Measurements from ENCODE around the gene SAMD4A.
"Not testable (repeated sequence)": the region's sequence is repeated elsewhere in the genome, so short reads cannot be mapped to it uniquely, and the experiment has no call there.

SAMD4A gene

DNA sequence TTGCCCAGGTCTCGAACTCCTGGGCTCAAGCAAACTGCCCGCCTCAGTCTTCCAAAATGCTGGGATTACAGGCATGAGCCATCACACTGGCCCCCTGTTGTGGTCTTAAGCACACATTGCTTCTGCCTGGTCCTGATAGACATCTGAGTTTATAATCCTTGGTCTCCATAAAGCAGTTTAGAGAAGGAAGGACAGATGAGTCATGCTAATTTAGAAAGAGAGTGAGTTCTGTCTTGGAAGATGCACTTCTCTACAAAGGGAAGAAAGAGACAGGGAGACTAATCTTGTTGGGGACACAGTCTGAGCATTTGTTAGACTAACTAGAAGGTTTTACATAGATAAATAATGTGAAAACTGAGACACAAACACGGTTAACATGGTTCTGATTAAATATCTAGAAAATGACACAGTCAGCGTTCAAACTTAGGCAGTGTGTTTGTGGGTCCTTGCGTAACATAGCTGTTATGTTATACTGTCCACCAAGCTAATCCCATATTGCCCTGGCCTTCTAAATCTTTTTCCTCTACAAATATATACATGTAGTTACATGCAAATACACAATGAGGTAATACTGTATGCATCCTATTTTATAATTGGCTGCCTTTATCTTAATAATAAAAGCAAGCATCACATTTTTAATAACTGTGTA, 31.0 kb downstream of the SAMD4A start:
- DNase-seq = no peak

GRCh38 chr14:54599966-54600716, 33.2 kb downstream of the SAMD4A start:
- no peak for DNase-seq

GRCh38 chr14:54600717-54601109, 33.8 kb downstream of the SAMD4A start:
- no peak for DNase-seq

GRCh38 chr14:54603362-54603761, 36.4 kb downstream of the SAMD4A start:
- no peak for DNase-seq

DNA sequence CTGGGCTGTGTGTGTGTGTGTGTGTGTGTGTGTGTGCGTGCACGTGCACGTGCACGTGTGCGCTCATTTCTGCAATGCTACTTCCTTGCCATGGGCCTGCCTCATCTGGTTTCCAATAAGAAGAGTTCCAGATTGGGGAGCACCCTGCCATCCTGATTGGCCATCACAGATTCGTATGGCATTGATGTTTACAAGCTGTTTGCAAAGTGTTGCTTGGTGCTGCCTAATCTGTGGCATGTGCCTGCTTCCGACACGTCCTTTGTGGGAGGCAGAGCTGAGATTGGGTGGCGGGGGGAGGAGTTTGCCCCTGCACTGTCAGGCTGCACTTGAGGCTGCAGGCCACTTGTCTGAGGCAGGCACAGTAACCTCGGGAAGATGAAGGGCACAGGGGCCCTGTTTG, 39.2 kb downstream of the SAMD4A start:
- no peak for DNase-seq

DNA sequence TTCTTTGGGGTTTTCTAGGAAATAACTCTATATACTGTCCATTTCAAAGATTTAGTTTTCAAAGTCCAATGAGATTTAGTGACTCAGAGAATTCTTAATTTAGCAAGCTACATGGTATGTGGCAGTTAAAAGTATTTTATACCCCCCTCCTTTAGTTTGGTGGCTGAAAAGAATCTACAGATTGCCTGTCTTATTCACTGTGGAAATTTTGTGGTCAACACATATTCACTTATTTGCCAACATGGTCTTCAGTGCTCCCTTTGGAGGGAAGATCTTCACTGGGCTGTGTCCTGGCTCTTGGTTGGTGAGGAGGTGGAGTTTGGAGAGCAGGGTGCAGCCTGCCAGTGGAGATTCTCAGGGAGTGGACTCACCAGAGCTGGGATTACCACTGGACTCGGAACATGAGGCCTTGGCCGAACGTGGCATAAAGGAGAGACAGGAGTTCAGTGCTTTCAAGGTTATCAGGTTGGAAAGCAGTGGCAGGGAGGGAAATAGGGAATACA, 39.8 kb downstream of the SAMD4A start:
- DNase-seq = no peak

DNA sequence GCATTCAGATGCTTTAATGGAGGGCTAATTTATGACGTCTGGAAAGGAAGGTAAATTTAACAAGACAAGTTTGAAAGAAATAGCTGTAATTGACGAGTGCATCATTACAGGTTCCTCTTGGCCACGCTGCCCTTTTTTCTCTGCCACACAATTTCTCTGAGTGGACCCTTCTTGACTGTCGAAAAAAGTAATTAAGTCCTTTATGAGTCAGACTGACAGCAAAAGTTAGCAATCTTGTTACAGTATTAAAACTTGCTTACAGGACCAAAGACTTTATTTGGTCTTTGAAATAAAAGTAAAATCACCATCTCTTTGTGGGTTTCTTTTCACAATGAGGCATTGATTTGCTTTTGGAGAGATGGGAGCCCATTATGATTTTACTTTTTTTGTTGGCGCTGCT, 42.6 kb downstream of the SAMD4A start:
- DNase-seq = no peak

- no peak for DNase-seq
Measured at GRCh38 chr14:54610051-54610977, 43.4 kb downstream of the SAMD4A start.

- no peak for DNase-seq
Measured at GRCh38 chr14:54614296-54614695, 47.4 kb downstream of the SAMD4A start.

- DNase-seq = no peak
Measured at GRCh38 chr14:54617467-54617866, 50.5 kb downstream of the SAMD4A start.

- no peak for DNase-seq
Measured at GRCh38 chr14:54621686-54622085, 54.8 kb downstream of the SAMD4A start.

DNA sequence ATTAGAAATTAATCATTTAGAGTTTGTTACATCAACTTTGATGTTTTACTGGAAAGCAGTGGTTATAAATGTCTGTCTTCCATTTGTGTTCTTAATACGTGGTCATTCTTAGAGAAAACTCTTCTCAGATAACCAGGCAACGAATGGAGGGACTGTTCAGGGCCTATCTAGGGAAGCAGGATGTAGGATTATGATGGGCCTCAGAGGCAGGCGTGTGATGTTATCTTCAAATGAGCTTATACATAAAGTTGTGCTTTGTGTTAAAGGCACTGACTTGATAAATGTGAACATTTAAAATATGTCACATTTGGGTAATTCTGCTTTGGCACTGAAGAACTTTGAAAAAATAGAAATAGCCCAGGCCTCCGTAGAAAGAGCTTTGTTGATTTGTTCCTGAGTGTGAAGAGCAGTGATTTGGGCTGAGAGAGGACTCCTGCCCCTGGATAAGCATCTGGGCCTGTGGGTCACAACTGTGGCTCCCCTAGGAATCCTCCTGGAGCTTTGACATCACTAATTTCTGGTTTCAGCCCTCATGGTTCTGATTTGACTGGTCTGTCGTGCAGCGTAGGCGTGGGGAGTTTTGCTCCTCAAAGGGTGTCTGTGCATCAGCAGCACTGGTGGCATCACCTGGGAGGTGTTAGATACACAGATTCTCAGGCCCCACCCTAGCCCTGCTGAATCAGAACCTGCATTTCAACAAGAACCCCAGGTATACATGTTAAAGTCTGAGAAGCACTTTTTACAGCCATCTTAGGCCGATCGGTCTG, 55.4 kb downstream of the SAMD4A start:
- DNase-seq = no peak

GRCh38 chr14:54623279-54624004, 56.5 kb downstream of the SAMD4A start:
- DNase-seq = no peak

DNA sequence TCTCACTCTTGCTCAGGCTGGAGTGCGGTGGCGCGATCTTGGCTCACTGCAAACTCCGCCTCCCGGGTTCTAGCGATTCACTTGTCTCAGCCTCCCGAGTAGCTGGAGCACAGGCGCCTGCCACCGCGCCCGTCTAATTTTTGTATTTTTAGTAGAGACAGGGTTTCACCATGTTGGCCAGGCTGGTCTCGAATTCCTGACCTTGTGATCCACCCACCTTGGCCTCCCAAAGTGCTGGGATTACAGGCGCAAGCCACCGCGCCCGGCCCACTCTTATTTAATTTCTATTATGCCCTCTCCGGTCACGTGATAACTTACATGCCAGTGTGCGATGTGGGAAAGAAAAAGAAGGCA, 57.1 kb downstream of the SAMD4A start:
- DNase-seq = not testable (repeated sequence)

GRCh38 chr14:54625112-54625511, 58.2 kb downstream of the SAMD4A start:
- DNase-seq = no peak

GRCh38 chr14:54627219-54627539, 60.3 kb downstream of the SAMD4A start:
- no peak for DNase-seq

- DNase-seq = no peak
Measured at GRCh38 chr14:54627540-54628363, 60.8 kb downstream of the SAMD4A start.

GRCh38 chr14:54629183-54629582, 62.3 kb downstream of the SAMD4A start:
- DNase-seq = no peak

DNA sequence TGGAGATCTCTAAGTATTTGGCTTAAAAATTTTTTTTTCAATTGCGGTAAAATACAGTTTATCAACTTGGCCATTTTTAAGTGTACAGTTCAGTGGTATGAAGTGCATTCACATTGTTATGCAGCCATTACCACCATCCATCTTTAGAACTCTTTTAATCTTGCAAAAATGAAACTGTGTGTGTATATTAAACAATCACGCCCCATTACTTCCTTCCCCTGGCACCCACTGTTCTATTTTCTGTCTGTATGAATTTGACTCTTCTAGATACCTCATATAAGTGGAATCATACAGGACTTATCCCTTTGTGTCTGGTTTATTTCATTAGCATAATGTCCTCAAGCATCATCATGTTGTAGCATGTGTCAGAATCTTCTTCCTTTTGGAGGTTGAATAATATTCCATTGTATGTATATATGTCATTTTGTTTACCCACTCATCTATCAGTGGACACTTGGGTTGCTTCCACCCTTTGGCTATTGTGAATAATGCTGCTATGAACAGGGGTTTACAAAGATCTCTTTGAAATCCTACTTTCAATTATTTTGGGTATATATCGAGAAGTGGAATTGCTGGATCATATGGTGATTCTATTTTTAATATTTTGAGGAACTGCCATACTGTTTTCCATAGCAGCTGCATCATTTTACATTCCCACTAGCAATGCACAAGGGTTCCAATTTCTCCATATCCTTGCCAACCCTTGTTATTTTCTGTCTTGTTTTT, 62.9 kb downstream of the SAMD4A start:
- DNase-seq = no peak

- DNase-seq = no peak
Measured at GRCh38 chr14:54631016-54631415, 64.1 kb downstream of the SAMD4A start.

DNA sequence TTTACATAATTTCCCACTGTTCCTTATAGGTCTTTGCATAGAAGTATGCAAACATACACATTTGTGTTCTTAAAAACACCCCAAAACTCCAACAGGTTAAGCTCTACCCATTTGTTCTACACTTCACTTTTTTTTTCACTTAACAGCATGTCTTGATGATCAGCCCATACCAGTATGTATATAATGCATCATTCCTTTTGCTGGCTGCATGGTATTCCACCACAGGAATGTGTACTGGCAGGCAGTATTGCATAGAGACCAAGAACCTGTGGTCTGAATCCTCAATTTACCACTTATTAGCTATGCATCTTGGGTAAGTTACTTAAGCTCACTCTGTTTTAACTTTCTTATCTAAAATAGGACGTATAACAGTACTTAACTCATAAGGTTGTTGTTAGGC, 65.5 kb downstream of the SAMD4A start:
- no peak for DNase-seq
